Astrocyte of the spinal cord (primary cell): ENCODE data around the gene ZNF672.

Experiments
- DNase-seq: peaks from one replicate; pipeline ENCODE4 v3.0.0; 2011; ENCODE audit warnings: low read depth, low spot score
- H3K4me3 ChIP-seq: 2 replicates; pipeline ENCODE4 v1.5.1; 2011; ENCODE audit warnings: low read depth, mild to moderate bottlenecking, low read length, moderate library complexity
- CTCF ChIP-seq: IDR thresholded peaks from 2 replicates; pipeline ENCODE4 v1.5.1; 2012; ENCODE audit warnings: low read depth, mild to moderate bottlenecking, low read length, inconsistent platforms
- in situ Hi-C: cut with HindIII; loops from 2 replicates; pipeline ENCODE4 v1.10.0; 2017; ENCODE audit warnings: low sequenced_read_pairs

ZNF672 gene

GRCh38 chr1:248852481-248853405 is 14.7 kb downstream of the ZNF672 start:
- peak; percentile 36 for DNase-seq
- in situ Hi-C loops = no loop called here
- H3K4me3 ChIP-seq = no peak overlapping the region
- TF ChIP-seq CTCF = no peak

DNA sequence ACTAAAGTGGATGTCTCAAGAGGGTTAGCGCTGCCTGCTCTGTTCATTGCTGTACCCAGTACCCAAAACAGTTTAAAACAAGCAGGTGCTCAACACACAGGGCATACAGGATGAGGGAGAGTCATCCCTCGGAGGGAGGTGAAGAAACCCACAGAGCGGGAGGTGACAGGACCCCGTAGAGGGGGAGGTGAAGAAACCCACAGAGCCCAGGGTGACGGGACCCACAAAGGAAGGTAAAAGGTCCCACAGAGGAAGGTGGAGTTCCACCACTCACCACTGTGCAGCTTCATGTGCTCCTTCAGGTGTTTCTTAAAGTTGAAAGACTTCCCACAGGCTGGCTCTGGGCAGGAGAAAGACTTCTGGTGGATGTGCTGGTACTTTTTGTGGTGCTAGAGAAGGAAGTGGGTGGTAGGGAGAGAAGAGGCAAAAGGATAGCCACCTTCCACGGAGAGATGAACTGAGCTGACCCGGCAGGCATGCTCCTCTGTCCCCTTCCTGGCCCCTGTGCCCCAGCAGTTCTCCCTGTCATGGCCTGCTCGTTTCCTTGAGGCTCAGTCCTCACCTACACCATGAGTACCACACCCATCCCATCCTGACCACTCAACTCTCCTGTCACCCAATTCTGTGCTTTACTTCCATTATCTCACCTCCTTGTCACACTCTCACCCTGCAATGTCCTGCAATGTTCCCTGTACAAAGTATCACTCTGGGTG is 15.8 kb downstream of the ZNF672 start:
- in situ Hi-C loops = no loop called here
- no peak for TF ChIP-seq CTCF
- DNase-seq = no peak
- no peak overlapping the region for H3K4me3 ChIP-seq

DNA sequence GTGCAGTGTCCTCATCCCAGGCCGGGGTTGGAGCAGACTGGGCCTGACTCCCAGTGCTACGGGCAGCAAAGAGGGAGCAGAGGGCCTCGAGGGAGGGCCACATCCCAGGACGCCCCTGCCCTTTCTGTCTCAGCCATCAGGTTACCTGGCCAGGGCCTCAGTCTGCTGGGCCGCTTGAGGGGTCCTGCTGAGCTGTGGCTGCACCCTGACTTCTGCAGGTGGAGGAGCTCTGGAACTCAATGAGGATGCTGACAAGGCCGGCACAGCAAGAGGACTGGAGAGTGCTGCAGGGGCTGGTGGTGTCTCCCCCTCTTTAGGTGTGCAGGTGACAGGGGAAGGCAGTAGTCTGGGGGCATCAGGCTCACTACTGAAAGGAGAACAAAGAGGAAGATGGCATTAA is 17.6 kb downstream of the ZNF672 start:
- H3K4me3 ChIP-seq = no peak overlapping the region
- TF ChIP-seq CTCF = no peak
- in situ Hi-C loops = no loop called here
- no peak for DNase-seq

DNA sequence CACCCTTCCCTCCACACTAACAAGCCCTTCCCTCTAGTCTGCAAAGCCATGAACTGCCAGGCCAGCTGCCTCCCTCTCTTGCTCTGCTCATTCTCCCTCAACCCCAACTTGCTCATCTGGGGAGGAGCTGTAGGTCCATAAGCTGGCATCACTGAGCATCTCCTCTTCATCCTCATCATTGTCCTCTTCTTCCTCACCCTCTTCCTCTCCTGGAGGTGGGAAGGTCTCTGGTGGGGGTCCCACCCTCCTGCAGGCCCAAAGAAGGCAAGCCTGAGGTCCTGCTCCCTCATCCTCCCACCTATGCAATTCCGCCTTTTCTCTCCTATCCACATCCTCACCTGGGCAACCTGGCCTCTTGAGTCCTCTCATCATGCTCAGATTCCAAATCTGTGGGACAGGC is 18.2 kb downstream of the ZNF672 start:
- in situ Hi-C loops = no loop called here
- no peak for DNase-seq
- no peak overlapping the region for H3K4me3 ChIP-seq
- TF ChIP-seq CTCF = no peak

DNA sequence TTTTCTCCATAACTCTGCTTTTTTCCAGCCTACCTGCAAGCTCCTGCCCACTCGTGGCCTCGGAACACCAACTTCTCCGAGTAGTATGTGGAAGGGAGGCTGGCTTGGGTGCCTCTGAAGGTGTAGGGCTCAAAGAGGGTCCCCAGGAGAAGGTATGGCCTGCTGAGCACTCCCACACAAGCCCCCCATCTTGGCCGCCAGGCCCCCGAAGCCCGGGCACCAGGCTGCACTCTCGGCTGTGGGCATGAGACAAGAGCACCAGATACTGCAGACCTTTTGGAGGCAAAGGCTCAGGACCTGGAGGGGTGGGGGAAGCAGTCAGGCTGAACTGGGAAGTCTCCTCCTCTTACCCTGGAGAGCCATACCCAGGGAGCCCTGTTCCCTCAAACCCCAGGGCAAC is 19.2 kb downstream of the ZNF672 start:
- no peak for TF ChIP-seq CTCF
- in situ Hi-C loops = no loop called here
- H3K4me3 ChIP-seq = peak overlapping the region; percentile 73
- no peak for DNase-seq

DNA sequence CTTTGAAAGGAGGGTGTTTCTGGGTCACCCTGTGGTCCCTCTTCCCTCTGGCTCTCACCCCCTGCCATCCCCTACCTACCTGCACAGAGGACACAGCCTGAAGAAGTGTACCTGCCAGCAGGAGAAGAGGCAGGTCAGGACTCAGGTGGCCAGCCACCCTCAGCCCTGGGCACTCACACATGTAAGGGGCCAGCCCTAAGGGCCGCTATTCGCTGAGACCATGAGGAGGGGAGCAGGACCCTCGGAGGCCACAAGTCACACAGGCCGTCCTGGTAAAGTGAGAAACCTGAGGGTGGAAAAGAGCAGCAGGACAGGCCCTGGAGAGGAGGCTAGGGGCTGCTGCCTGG is 19.7 kb downstream of the ZNF672 start:
- DNase-seq = no peak
- no peak for TF ChIP-seq CTCF
- peak overlapping the region; percentile 73 for H3K4me3 ChIP-seq
- in situ Hi-C loops = no loop called here
